Mesothelial cell of epicardium (in vitro differentiated cells): ENCODE results near the gene RETN. TPM values are rescaled to one million over a fixed set of nuclear protein-coding genes. Genes with fewer than 3 reads are reported as not detected.

Source experiments
- DNase-seq, 2 experiments: peaks; one replicate each; pipeline ENCODE4 v3.0.0; 2021; ENCODE audit warnings: low spot score in 2 of 2; ENCODE audit not compliant: unreplicated experiment in 2 of 2
- H3K27ac Mint-ChIP-seq: 2 replicates; pipeline ENCODE4 v1.8.0; 2021; ENCODE audit warnings: mixed read lengths
- H3K27me3 Mint-ChIP-seq: 2 replicates; pipeline ENCODE4 v1.8.0; 2021; ENCODE audit warnings: low read depth, mixed read lengths
- H3K36me3 Mint-ChIP-seq: 2 replicates; pipeline ENCODE4 v1.8.0; 2021; ENCODE audit warnings: mixed read lengths
- H3K4me1 Mint-ChIP-seq: 2 replicates; pipeline ENCODE4 v1.8.0; 2021; ENCODE audit warnings: mixed read lengths
- H3K4me3 Mint-ChIP-seq: 2 replicates; pipeline ENCODE4 v1.8.0; 2021; ENCODE audit warnings: mild to moderate bottlenecking, moderate library complexity, mixed read lengths
- H3K9me3 Mint-ChIP-seq: 2 replicates; pipeline ENCODE4 v1.8.0; 2021; ENCODE audit warnings: mixed read lengths
- CTCF ChIP-seq: fragments of 200-600 bp; sonication (generic); IDR thresholded peaks from one replicate; pipeline ENCODE4 v1.5.0; 2021; ENCODE audit warnings: antibody characterized with exemption; ENCODE audit not compliant: unreplicated experiment
- total RNA-seq: library from RNA; stranded (reverse); gene quantifications from 3 replicates; pipeline ENCODE4 v1.2.1, GENCODE V29; 2021

The RETN gene
- total RNA-seq, 1 donor from 2014 or later, result not detected

- peaks cover 31% of the 10 kb centered on the region for H3K27me3 Mint-ChIP-seq
- no peaks in the 10 kb centered on the region for H3K36me3 Mint-ChIP-seq
- no peak overlapping the region for H3K27ac Mint-ChIP-seq
- no peaks in the 10 kb centered on the region for H3K9me3 Mint-ChIP-seq
- H3K4me3 Mint-ChIP-seq, result peak overlapping the region; percentile 72
- DNase-seq, result no peak
- TF ChIP-seq CTCF, result no peak
- H3K4me1 Mint-ChIP-seq, result peaks cover 2% of the 10 kb centered on the region
Measured at GRCh38 chr19:7636317-7636690, 32.5 kb upstream of the RETN start.

- peak; percentile 8 for TF ChIP-seq CTCF
- peak within 1 kb of the TSS; percentile 47 for H3K27ac Mint-ChIP-seq
- peaks cover 2% of the 10 kb centered on the region for H3K4me1 Mint-ChIP-seq
- H3K36me3 Mint-ChIP-seq, result no peaks in the 10 kb centered on the region
- H3K27me3 Mint-ChIP-seq, result peaks cover 31% of the 10 kb centered on the region
- H3K9me3 Mint-ChIP-seq, result no peaks in the 10 kb centered on the region
- peak within 1 kb of the TSS; percentile 72 for H3K4me3 Mint-ChIP-seq
- DNase-seq, result peak; percentile 76 to 85
Measured at GRCh38 chr19:7636691-7637373, 32.0 kb upstream of the RETN start, which contains the start of gene STXBP2. Gene STXBP2, plus strand, starts transcription at chr19:7637110. Its CDS starts 40 bp downstream, at chr19:7637150.

DNA sequence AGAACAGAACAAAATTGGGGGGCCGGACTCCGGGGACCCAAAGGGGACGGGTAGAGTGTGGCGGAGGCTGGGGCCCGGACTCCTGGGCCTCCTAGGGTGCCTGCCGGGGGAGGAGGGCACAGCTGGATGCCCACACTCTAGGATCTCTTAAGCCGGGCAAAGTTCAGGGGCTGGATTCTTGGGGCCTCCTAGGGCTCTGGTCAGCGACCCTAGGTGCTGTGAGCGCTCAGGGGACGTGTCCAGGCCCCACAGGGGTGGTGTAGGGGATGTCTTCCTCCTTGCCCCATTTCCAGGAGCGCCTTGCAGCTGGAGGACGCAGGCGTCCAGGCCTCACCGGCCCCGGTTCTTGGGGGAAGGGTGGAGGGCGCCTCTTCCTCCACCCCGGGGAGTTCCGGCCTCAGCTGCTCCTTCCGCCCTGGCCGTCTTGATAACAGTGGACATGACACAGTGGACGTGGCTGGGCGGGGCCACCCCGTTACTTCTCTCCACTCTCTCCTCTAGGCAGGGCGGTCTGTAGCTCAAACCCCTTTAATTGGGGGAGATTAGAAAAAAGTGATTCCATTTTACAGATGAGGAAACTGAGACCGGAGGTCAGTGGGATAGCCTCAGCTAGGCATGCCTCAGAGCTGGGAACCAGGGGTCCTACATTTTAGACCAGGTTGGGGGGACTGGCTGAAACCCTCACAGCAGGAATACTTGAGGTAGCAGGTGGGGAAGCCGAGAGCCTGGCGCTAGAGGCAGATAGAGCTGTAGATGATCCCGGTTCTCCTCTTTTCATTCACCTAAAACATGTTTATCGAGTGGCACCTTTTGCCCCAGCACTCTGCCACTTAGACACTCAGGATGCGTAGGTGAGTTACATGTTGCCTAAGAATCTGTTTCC is 31.2 kb upstream of the RETN start:
- Mint-ChIP-seq H3K9me3 (no peaks in the 10 kb centered on the region), H3K27ac (peak overlapping the region; percentile 47), H3K4me1 (peaks cover 2% of the 10 kb centered on the region), H3K4me3 (peak overlapping the region; percentile 72), H3K36me3 (no peaks in the 10 kb centered on the region), H3K27me3 (peaks cover 31% of the 10 kb centered on the region)
- DNase-seq, result no peak
- no peak for TF ChIP-seq CTCF

- Mint-ChIP-seq H3K27ac (no peak overlapping the region), H3K9me3 (no peaks in the 10 kb centered on the region), H3K27me3 (peaks cover 31% of the 10 kb centered on the region), H3K4me3 (peak overlapping the region; percentile 33), H3K36me3 (no peaks in the 10 kb centered on the region), H3K4me1 (peaks cover 2% of the 10 kb centered on the region)
- TF ChIP-seq CTCF, result no peak
- no peak for DNase-seq
Measured at GRCh38 chr19:7638802-7639465, 29.9 kb upstream of the RETN start.

DNA sequence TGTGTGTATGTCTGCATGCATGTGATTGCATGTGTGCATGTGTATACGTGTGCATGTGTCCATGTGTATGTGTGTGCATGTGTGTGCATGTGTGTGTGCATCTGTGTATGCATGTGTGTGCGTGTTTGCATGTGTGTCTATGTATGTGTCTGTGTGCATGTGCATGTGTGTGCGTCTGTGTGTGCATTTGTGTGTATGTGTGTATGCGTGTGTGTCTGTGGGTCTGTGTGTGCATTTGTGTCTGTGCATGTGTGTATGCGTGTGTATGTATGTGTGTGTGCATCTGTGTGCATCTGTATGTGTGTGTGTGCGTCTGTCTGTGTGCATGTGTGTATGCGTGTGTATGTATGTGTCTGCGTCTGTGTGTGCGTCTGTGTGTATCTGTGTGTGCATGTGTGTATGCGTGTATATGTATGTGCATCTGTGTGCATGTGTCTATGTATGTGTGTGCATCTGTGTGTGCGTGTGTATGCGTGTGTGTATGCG is 28.9 kb upstream of the RETN start:
- no peak for TF ChIP-seq CTCF
- Mint-ChIP-seq H3K27me3 (peaks cover 28% of the 10 kb centered on the region), H3K4me1 (peaks cover 2% of the 10 kb centered on the region), H3K27ac (no peak overlapping the region), H3K9me3 (no peaks in the 10 kb centered on the region), H3K4me3 (no peak overlapping the region), H3K36me3 (peaks cover 4% of the 10 kb centered on the region)
- DNase-seq, result no peak
